T-helper 9 cell (primary cell): ENCODE data around the gene XPR1.
"Not testable (repeated sequence)": the region's sequence is repeated elsewhere in the genome, so short reads cannot be mapped to it uniquely, and the experiment has no call there.

Experiments used
- DNase-seq: peaks from one replicate; pipeline ENCODE4 v3.0.0-alpha.2; 2020

Gene XPR1

DNA sequence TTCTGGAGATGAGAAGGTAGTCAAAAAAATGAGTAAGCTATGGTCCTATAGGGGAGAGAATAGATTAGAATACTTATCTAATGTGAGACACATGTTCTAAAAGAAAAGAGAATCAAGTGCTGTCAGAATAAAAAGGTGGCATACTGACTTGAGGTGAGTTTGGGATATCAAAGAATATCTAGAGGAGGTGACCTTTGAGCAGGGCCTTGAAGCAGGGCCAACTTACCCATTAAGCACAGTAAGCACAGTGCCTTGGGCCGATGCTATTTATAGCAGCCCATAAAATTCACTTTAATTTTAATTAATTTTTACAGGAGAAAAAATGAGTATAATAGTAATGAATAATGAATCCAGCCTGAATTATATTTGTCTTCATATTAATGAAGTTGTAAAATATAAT is 92.2 kb downstream of the XPR1 start:
- DNase-seq = no peak

DNA sequence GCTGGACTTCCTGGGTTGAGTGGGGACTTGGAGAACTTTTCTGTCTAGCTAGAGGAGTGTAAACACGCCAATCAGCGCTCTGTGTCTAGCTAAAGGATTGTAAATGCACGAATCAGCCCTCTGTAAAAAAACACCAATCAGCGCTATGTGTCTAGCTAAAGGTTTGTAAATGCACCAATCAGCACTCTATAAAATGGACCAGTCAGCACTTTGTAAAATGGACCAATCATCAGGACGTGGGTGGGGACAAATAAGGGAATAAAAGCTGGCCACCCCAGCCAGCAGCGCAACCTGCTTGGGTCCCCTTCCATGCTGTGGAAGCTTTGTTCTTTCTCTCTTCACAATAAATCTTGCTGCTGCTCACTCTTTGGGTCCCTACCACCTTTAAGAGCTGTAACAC is 94.2 kb downstream of the XPR1 start:
- DNase-seq = not testable (repeated sequence)

DNA sequence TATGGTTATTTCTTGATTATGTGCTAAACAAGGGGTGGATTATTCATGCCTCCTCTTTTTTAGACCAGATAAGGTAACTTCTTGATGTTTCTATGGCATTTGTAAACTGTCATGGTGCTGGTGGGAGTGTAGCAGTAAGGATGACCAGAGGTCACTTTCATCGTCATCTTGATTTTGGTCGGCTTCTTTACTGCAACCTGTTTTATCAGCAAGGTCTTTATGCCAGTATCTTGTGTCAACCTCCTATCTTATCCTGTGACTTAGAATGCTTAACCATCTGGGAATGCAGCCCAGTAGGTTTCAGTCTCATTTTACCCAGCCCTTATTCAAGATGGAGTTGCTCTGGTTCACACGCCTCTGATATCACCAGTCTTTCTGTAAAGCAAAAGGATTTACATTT is 95.9 kb downstream of the XPR1 start:
- not testable (repeated sequence) for DNase-seq

DNA sequence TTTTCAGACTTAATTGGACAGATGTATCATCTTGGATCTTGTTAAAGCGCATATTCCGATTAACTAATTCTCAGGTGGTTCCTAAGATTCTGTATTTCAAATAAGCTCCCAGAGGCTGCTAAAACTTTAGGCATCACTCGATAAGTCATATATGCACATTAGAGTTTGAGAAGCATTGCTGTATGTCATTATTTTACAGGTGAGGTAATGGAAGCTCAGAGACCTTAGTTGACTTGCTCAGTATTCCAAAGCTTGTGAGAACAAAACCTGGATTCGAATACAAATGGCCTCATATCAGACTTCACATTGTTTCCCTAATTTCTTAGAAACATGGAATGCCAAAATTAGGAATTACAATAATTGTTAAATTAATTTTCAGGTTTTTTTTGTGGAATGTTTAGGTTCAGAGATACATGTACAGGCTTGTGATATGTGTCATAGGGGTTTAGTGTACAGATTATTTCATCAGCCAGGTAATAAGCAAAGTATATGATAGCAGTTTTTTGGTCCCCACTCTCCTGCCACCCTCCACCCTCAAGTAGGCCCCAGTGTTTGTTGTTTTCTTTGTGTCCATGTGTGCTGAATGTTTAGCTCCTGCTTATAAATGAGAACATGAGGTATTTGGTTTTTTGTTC is 96.8 kb downstream of the XPR1 start:
- DNase-seq = no peak

DNA sequence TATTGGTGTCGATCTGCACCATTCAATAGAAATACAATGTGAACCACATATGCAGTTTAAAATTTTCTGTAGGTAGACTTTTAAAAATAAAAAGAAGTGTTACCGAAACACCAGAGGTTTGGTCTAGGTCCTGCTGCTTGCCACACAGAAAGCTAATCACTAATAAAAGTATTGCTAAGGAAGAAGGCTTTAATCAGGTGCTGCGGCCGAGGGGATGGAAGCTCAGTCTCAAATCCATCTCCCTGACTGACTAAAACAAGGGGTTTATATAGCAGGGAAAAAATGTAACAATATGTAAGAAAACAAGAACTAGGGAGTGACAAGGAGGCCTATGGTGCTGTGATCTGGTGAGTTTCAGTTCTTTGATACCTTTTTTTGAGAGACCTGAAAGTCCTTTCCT is 99.3 kb downstream of the XPR1 start:
- no peak for DNase-seq

DNA sequence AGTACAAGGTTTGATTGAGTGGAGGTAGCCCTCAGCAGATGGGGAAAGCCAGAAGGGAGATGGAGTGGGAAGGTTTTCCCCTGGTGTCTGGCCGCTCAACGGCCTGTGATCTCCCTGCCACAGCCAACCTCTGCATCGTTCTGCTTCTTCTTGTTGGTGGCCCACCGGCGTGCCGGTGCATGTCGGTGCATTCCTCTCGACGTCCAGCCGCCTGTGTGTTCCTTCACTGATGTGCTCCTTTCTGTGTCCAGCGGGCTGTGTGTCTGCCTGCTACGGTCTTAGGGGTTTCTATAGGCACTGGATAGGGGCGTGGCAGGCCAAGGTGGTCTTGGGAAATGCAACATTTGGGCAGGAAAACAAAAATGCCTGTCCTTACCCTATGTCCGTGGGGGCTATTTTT is 101.0 kb downstream of the XPR1 start:
- DNase-seq = no peak

DNA sequence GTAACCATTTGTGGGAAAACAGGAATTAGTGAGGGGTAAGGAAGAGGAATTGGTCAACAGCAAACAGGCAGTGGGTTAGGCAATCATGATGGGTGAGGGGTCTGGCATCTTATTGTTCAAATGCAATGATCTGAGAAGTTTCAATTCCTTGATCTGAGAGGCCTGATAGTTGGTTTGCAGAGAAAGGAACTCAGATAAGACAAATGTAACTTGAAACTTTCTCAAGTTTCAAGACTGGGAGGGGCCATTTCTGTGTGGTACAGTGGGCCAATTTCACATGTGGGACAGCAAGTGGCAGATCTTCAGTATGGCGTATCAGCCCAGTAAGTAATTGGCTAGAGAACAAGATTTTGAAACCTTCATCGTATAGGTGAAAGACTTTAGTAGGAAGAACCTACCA is 102.5 kb downstream of the XPR1 start:
- DNase-seq = no peak

DNA sequence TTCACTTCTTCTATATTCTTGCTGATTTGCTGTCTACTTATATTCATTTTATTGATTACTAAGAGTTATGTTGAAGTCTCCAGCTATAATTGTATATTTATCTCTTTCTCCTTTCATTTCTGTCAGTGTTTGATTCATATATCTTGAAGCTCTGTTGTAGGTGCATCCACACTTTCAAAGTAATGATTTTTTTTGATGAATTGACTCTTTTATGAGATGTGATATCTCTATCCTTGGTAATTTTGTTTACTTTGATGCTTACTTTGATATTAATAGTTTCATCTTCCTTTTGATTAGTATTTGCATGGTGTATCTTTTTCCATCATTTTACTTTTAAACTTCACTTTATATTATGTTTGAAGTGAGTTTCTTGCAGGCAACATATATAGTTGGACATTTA is 110.8 kb downstream of the XPR1 start:
- no peak for DNase-seq

DNA sequence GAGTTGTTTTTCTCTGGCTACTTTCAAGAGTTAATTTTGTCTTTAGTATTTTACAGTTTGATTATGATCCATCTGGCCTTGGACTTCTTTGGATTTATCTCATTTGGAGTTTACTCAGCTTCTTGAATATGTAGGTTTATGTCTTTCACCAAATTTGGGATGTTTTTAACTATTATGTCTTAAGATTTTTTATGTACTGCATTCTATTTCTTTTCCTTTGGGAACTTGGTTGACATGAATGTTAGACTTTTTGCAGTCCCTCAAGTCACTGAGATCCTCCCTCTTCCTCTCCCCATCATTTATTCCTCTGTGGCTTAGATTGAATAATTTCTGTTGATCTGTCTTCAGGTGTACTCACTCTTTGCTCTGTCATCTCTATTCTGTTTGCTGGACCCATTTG is 112.0 kb downstream of the XPR1 start:
- DNase-seq = no peak

DNA sequence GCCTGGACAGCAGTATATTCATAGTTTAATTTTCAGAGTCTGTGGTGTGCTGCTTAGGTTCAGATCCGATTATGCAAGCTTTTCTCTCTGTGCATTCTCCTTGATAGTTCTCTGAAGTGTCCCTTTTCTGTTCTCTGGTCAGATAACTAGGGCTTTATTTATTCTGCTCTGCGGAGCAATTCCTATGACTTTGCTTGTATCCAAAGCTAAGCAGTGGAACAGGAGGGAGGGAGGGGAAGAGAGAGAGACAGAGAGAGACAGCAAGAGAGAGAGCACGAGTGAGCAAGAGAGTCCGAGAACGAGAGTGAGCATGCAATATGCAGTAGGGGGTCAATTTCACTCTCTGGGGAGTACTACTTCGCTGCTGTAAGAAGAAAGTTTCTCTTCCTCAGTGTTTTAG is 113.3 kb downstream of the XPR1 start:
- no peak for DNase-seq

DNA sequence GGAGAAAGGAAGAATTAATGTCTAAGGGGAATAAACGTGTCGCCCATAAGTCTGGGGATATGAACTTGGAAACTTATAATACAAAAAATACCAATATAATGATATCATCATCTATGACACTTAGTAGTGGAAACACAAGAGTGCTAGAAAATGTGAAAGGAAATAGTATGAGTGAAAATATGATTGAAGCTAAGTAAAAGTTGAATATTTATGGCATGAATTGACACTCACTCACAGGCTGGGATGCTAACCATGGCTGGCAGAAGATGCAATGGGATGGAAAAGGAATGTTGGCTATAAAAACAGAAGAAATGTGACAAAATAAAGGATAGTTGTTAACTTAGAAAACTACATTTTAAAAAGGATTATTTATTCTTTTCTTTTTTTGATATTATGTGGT is 120.1 kb downstream of the XPR1 start:
- no peak for DNase-seq

DNA sequence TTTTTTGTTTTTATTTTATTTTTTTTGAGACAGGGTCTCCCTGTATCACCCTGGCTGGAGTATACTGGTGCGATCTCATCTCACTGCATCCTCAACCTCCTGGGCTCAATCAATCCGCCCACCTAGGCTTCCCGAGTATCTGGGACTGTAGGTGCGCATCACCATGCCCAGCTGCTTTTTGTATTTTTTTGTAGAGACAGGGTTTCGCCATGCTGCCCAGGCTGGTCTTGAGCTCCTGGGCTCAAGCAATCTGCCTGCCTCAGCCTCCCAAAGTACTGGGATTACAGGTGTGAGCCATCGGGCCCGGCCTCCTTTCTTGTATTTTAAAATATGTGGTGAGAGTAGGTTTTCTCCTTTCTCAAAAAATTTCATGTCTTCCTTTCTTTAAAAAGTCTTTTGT is 122.6 kb downstream of the XPR1 start:
- DNase-seq = no peak

DNA sequence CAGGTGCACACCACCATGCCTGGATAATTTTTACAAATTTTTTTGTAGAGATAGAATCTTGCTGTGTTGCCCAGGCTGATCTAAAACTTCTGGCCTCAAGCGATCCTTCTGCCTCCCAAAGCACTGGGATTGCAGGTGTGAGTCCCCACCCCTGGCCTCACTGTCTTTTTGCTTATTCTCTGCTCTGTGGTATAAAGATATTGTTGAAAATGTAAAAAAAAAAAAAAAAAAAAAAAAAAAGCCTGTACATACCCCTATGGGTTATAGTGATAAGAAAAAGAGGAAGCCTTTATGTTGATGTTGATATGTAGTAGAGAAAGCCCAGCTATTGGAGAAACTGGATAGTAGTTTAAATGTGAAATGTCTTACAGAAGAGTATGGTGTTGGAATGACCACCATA is 125.8 kb downstream of the XPR1 start:
- DNase-seq = no peak

DNA sequence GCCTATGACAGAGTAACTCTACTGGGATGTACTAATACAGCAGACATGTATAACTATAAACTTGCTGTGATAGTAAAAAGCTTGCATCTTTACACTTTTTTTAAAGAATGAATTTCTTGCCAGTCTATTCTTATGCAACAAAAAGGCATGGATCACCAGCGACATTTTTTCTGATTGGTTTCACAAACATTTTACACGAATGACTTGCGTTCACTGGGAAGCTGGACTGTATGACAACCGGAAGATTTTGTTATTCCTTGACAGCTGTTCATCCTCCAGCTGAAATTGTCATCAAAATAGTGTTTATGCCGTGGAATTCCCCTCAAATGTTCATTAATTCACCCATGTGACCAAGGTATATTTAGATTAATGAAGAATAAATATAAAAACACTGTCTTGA is 131.0 kb downstream of the XPR1 start:
- no peak for DNase-seq

DNA sequence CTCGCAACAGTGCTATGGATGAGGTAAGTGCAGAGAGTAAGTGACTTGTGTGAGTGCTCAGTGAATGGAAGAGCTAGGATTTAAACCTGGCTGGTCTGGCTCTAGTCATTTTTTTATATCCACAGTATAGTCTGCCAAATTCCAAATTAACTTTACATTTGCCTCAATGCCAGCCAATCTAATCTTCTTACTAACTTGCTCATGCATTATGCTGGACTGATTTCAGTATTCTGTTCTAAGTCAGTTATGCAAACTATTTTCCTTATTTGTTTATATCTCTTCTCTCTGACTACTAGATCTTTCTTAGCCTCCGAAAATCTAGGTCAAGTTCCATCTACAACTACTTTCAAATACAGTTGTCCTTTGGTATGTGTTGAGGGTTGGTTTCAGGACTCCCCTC is 133.3 kb downstream of the XPR1 start:
- DNase-seq = no peak

DNA sequence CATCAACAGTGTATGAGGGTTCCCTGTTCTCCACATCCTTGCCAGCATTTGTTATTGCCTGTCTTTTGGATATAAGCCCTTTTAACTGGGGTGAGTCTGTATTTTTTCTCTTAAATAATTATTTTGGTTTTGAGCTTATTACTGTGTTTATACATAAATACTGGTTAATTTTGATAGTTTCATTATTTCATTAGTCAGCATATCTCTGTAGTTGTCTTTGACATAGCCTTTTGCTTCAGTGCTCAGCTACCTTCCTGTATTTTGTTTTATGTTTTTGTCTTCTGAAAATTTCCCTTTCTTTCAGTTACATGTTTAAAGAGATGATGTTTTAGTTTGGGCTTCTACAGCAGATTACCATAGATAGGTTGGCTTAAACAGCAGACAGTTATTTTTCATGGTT is 138.1 kb downstream of the XPR1 start:
- no peak for DNase-seq

DNA sequence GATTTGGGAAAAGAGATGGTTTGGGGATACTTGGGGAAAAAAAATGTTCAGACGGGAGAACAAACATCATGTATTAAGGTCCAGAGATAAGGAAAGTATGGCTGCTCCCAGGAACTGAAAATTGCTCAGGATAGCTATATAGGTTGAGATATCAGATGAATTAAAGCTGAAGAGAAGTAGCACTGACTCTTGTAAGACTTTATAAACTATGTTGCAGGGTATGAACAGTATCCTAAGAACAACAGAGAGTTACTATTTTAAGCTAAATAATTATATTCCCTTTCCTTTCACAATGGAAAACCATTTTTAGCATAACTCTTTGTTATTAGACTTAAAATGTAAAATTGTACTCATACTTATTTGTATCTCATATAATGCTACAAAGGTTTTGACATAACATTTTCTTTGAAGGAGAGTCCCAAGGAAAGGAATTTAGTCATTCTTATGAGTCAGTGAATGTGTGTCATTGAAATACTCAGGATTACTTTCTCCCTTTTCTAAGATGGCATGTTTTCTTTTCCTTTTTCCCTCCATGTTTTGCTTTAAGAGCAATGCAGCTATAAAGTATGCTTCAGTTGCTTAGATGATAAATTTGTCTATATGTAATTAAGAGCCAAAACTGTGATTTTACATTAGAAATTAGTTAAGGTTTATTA is 141.5 kb downstream of the XPR1 start:
- no peak for DNase-seq

DNA sequence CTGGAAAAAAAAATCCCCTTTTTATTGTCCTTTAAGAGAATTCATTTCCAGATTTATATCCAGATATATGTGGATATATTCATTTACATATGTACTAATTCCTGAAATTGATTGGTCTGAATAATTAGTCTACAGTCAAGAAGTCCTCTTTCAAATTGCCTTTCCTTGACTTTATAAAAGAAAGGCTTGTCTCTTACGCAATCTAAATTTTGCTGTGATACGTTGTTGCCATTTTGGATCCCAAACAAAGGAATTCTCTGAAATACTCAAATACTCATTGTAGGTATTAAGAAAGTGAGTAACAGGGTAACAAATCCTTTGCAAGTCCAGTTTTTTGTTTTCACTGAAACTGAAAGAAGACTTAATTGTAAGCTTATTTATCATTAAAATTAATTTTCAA is 144.0 kb downstream of the XPR1 start:
- no peak for DNase-seq

DNA sequence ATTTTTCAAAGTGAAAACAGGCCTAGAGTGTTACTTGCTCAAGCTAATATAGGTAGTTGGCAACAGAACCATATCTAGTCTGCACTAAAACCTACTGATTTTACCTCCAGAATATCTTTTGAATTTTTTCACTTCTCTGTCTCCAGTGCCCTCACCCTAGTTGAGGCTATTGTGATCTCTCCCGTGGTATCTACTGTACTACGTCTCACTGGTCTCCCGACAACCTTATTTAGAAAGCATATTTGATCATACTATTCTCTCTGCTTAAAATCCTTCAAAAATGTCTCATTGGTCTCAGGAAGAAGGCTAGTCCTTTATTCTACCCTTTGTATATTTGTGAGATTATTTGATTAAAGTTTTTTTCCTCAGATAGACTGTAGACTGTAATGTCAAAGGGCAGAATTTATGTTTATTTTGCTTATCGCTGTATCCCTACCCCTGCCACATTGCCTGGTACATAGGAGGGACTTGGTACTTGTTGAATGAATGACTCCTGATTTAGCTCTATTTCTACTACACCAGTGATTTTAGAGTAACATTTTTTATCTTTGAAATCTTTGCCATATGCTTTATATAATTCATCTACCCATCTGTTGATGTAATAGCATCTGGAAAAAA is 145.4 kb downstream of the XPR1 start:
- DNase-seq = no peak

DNA sequence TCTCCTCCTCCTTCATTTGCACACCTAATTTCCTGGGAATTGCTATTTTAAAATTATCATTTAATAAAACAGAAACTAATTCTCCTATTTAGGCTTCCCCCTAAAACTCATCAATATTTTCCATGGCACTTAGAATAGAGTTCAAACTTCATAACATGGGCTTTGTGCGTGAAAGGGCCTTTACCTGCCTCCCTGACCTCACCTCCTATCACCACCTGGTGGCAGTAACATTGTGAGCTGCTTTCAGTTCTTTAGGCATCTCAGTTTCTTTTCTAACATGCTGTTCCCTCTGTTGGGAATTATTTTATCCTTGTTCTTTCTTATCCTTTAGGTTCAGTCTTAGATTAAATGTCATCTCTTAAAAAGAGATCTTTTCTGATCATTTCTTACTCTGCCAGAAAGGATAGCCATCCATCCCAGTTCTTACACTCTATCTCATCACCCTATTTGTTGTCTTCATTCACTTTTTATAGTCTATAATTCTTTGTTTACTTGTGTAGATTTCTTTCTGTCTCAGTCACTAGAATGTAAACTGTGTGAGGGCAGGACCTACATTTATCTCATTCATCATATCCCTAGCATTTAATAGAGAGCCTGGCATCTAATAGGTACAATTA is 147.1 kb downstream of the XPR1 start:
- no peak for DNase-seq

DNA sequence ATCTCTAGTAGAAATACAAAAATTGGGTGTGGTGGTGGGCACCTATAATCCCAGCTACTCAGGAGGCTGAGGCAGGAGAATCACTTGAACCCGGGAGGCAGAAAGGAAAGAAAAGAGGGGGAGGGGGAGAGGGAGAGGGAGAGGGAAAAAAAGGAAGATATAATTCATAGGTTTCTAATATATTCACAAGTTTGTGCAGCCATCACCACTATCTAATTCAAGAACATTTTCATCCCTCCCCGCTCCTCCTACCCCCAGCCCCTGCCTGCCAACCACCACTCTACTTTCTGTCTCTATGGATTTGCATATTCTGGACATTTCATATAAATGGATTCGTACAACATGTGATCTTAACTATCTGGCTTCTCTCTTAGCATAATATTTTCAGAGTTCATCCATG is 147.8 kb downstream of the XPR1 start:
- no peak for DNase-seq

DNA sequence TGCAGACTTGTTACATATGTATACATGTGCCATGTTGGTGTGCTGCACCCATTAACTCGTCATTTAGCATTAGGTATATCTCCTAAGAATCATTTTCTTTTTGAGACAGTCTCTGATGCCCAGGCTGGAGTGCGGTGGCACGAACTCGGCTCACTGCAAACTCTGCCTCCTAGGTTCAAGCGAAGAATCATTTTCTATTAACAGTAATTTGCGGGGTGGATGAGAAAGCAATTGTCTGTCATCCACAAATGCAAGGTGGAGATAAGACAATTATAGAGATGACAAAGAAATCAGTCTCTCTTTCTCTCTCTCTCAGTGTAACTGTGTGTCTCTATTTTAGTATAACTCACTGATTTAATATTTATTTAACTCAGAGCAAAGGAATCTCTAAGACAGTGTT is 149.9 kb downstream of the XPR1 start:
- no peak for DNase-seq

DNA sequence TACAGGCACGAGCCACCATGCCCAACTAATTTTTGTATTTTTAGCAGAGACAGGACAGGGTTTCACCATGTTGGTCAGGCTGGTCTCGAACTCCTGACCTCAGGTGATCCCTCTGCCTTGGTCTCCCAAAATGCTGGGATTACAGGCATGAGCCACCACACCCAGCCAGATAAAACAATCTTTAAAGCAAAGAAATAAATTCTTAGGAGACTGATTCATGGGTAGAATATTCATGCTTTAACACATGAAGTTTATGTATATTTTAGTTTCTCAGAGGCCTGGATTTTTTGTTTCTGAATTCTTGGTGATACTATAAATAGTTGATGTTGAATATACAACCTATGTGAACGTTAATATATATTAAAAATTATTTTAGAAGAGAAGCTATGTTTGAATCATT is 153.5 kb downstream of the XPR1 start:
- no peak for DNase-seq

DNA sequence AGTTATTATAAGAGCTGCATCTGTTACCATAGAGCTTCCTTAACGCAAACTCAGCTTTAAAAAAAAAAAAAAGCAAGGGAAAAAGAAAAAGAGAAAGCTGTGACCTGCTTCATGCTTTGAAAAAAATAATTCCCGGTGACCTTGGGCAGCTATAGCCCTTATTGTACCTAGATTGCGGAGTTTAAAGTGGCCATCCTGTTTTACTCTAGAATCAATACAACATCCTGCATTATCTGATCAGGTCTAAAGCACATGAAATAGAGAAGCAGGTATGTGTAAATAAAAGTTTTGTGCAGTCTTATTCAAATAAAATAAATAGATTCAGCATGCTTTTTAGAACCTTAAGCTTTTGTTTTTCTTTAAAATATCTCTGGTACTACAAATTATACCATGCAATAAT is 154.1 kb downstream of the XPR1 start:
- DNase-seq = no peak
